Stimulated activated CD4-positive, alpha-beta T cell treated with anti-CD3 and anti-CD28 coated beads, TNF-alpha, amount 100 ng/mL, for 48 hours (primary cell): ENCODE results near the gene JPH3.
"Not testable (repeated sequence)": the region's sequence is repeated elsewhere in the genome, so short reads cannot be mapped to it uniquely, and the experiment has no call there.

Experiments used
- DNase-seq, 3 donors: peaks; one replicate each; pipeline ENCODE4 v3.0.0-alpha.2; 2020; ENCODE audit warnings: low read depth in 3 of 3

JPH3 gene

DNA sequence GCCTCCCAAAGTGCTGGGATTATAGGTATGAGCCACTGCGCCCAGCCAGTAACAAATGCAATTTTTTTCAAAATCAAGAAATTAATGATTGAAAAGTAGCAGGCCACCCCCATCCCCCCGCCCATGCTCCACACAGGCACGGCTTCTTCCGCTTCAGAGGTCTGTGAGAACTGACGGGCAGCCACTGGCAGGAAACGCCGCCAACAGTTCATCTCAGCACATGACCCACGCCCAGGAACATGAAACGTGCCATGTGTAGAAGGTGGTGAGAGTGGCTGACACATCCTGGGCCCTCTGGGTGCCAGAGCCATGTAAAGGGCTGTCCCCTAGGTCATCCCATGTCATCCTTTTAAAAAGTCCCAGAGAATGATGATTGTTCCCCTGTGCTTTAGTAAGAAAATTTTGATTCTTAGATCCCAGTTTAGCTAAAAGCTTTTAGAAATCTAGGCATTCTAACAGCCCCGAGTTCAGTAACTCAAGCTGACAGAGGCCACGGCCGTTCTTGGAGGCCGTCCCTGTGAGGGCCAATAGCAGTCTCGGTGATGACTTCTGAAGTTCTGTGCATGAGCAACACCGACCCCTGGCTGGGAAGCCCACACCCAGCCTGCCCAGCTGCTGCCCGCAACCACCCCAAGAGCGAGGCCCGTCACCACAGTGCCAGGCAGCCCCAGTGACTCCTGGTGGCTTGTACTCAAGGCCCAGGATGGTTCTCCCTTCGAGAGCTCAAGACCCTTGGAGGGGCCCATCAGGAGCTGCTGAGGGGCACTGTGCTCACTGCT is 111.3 kb downstream of the JPH3 start:
- peak; percentile 22 to 45 (median 31) for DNase-seq

DNA sequence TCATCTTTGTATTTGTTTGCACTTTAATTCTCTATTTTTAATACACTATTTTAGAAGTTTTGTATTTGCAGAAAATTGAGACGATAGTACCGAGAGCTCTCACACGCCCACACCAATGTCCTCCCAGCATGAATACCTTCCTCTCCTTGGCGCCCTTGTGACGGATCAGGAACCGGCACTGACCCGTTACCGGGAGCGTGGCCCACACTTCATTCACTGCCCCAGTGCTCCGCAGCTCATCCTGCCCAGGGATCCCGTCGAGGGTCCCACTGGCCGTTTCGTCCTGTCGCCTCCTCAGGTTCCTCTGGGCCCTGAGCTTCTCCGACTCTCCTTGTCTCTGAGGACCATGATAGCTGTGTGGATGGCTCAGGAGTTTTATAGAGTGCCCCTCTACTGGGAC is 112.9 kb downstream of the JPH3 start:
- no peak for DNase-seq

DNA sequence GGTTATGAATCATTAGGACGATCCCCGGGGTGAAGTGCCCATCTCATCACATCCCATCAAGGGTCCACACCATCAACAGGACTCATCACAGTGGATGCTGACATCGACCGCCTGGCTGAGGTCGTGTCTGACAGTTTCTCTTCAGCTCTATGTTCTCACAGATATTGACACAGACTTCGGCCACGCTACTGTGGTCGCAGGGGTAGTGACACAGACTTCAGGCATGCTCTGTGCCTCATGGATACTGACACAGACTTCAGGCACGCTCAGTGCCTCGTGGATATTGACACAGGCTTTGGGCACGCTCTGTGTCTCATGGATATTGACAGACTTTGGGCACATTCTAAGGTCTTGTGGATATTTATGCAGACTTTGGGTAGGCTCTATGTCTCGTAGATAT is 113.3 kb downstream of the JPH3 start:
- DNase-seq = no peak

DNA sequence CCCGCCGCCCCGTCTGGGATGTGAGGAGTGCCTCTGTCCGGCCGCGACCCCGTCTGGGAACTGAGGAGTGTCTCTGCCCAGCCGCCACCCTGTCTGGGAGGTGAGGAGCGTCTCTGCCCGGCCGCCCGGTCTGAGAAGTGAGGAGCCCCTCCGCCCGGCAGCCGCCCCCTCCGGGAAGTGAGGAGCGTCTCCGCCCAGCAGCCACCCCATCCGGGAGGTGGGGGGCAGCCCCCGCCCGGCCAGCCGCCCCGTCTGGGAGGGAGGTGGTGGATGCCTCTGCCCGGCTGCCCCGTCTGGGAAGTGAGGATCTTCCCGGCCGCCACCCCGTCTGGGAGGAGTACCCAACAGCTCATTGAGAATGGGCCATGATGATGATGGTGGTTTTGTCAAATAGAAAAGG is 116.5 kb downstream of the JPH3 start:
- not testable (repeated sequence) for DNase-seq

DNA sequence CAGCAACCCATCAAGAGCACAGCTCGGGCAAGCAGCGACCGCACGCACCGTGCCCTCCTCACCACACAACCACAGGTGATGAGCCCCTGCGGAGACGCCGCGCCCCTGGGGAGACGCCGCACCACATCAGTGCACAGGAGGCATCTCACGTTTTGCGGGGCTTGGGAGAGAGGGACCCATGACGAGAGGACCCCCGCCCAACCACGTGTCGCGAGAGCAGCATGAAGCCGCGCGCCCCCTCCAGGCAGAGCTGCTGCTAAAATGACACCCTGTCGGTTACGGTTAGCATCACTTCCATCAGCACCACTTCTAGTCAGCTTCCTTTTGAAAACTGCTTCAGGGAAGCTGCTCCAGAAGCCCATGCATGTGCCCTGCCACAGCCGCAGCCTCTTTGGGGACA is 118.1 kb downstream of the JPH3 start:
- DNase-seq = no peak

DNA sequence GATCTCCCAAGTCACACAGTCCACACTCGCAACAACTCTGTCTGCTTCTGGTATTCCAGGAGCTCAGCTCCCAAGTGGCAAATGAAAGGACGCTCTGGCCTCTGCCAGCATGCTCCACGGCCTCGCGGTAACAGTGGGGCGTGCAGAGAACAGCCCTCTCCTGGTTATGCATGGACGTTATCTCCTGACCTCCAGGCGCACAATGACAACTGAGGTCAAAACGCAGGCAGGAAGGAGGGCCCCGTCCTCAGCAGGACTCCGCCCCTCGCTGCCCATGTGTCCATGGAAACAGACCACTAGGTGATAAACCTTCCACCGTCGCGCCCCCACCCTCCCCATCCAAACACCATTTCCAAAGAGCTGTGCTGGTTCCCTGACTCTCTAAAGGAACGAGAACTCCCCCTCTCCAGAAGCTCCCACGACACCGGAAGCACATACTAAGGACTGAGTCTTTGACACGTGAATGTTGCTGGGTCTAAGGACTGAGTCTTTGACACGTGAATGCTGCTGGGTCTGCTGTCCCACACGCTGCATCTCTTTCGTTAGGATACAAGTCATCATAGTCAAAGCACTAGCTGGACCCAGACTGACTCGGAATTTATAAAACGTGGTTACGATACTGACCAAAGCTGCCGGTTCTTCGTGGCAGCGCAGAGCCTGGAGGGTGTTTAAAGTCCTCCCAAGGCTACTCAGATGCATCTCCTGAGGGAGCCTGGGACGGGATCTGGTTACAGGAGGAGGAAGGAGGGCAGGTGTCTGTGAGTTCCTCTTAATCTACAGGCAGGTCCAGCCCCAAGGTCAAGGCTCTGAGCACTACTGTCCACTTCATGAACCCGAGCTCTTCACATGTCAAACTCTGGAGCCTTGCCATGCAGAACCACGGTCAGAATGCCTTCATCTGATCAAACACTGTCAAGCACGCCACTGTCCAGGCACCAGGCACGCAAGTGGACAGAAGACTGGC is 119.6 kb downstream of the JPH3 start:
- DNase-seq = no peak

DNA sequence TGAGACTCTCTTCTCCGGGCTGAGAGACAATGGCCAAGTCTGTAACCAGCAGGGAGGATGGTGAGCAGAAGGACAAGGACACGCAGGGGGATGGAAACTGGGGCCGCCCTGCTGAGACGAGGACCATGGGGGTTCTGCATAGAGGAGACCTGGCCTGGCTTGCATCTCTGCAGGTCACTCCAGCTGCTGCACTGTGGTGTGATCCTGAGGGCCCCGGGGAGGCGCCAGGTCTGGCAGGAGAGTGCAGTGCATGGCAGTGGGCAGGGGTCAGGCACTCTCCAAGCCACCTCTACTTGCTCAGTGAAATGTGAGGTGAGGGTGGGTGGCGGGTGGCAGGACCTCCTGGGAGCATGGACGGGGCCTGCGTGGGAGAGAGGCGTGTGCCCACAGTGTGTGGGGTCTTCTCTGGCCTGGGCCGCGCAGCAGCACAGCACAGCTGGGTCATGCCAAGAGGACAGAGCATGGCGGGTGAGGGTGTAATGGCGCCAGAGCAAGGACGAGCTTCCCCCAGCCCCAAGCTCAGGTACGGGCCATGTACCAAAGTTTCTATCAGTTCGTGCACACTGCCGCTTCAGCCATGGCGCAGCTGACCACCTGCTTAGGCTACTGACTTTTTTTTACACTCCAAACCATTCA is 120.4 kb downstream of the JPH3 start:
- DNase-seq = no peak

DNA sequence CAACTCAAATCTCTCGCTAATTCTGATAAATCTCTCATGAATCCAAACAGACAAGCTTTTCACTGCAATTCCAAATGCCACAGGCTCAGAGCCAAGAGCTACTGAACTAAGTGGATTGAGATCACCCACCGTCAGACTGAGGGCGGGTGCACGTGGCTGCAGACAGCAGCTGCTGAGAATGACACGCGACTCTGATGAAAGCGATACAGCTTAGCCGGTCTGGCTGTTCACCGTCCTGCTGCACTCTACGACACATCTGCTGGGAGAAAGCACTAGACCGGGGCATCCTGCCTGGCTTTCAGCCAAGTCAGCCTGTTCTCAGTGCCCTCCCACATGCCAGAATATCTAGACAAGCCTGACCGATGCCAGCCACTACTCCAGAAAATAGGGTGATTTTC is 120.9 kb downstream of the JPH3 start:
- no peak for DNase-seq

DNA sequence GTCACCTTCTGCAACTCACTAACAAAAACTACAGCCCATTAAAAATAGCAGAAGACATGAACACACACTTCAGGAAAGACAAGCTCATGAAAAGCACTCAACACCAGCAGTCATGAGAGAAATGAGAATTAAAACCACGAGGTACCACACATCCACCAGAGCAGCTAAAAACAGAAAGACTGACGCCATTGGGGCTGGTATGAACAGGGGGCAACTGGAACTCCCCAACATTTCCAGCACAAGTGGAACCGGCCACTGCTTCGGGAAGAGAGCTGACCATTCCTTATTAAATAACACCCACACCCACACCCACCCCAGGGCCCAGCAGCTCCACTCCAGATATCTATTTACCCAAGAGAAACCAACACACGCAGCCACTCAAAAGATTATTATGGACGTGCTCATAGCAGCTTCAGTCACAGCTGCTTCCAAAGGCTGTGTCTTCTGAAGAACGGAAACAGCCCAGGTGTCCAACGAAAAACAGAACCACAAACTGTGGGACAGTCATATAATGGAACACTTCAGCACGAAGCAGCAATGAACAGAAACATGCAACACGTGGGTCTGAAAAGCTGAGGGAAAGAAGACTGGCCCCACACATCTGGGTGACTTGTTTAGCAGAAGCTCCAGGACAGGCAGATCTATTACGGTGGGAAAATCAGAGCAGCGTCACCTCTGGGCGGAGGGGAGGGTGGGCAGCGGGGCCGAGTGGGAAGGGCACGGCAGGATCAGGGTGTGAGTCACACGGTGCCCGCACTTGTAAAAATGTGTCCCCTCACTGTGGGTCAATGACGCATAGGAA is 122.4 kb downstream of the JPH3 start:
- no peak for DNase-seq

DNA sequence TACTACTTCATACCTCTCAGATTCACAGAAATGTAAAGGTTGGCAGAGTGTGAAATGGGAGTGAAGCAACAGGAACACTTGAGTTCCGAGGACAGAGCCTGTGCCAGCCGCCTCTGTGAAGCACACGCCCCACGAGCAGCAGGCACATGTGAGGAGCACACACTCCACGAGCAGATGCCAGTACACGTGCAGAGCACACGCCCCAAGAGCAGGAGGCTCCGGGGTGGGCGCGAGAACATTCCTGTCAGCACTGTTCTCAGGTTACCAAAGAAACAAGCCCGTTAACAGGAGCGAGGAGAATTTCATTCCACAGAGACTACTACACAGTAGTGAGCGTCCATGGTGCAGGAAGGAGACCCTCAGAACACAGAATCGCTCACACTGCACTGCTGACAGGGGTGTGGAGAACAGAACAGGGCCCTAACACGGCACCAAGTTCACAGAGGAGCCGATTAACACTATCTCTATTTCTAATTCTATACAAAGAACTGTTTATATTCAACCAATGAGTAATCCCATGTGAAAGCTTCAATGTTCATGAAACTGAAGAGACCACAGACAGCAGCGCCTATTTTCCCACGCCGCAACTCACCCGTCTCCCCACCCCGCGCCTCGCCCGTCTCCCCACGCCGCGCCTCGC is 123.4 kb downstream of the JPH3 start:
- no peak for DNase-seq

DNA sequence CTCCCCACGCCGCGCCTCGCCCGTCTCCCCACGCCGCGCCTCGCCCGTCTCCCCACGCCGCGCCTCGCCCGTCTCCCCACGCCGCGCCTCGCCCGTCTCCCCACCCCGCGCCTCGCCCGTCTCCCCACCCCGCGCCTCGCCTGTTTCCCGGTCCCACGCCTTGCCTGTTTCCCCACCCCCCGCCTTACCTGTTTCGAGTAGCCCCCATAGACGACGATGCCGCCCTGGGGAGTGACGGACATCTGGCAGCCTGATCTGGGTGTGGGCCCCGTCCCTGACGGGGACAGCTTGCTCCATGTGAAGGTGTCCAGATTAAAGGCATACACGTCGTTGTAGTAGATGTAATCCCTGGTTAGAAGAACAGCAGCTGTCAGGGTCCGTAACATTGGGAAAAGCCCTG is 124.3 kb downstream of the JPH3 start:
- DNase-seq = not testable (repeated sequence)

DNA sequence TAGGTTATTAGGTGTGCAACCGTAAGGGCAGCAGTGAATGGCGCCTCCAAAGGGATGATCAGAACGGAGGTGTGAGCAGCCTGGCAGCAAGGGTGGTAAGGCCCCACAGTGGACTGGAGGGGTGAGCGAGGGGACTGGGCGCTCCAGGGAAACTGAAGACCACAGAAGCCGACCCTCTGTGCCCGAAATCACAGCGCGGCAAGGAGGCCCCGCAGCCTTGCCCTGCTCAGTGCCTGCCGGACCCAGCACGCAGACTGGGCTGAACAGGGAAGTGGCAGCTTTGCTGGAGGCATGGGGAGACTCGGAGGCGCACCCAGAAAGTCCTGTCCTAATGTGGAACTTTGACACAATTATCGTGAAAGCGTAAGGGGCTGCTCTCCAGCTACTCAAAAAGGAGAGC is 125.0 kb downstream of the JPH3 start:
- no peak for DNase-seq

DNA sequence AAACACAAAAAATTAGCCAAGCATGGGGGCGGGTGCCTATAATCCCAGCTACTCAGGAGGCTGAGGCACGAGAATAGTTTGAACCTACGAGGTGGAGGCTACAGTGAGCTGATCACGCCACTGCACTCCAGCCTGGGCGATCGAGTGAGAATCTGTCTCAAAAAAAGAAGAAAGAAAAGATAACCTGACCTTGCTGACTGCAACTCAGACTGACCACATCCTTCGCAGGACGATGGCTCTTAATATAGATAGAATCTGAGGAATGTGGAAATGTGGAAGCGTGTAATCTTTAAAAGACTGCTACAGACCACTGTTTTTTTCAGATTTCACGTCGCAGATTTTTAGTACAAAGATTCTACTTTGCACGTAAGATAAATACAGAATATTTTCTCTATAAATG is 125.7 kb downstream of the JPH3 start:
- DNase-seq = no peak

DNA sequence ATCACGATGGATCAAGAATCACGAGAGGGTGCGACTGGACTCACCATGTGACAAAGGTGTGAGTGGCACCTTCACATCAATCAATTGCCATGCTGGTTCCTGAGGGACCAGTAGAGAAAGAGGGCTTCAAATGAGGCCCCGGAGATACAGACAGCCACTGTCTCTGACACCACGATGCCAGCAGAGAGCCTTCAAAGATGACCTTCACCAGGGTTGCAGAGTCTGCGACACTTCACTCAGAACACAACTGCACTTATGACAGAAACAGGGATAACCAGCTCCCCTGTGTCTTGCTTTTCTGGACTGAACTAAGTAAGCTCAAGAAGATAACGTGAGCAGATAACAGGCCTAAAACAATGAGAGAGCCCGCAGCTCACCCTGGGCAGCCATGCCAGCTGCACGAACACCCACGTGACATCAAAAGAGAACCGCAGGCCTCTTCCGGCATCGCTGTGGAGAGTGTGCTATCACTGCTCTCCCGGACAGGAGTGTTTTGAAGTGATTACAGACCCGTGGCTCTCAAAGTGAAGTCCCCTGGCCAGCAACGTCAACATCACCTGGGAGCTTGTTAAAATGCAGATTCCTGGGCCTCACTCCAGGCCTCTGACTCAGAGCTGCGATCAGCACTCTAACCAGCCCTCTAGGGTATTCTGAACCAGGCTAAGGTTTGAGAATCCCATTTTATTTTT is 127.1 kb downstream of the JPH3 start:
- DNase-seq = no peak

DNA sequence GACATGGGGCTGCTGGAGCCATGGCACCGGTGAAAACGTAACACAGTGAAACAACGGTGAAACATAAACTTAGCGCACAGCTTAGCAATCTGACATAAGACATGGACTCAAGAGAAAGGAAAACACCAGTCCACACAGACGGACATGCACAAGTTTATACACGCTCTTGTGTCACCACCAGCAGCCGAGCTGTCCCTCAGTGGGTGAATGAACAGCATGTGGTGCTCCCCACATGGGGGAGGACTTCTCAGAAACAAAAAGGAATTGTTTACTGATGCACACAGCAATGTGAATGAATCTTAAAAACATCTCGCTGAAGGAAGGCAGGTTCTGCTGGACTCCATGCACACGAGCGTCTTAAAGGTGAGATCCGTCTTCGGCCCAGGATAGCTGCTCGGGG is 129.3 kb downstream of the JPH3 start:
- DNase-seq = no peak

DNA sequence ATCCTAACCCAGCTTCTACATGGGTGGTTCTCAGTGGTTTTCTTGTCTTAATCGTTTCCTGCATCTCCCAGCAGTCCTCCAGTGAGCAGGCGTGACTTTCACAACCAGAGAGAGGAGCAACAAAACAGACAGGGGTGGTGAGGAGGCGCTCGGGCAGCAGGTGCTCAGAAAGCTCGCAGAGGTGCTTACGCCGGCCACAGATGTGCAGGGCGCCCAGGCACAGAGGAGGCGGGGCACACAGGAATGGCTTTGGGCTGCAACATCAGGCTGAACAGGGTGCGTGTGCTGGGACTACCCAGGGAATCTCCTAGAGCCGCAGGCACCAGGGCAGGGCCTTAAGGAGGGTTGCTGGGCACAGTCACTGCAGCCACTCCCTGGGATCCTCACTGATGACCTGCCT is 130.9 kb downstream of the JPH3 start:
- no peak for DNase-seq

DNA sequence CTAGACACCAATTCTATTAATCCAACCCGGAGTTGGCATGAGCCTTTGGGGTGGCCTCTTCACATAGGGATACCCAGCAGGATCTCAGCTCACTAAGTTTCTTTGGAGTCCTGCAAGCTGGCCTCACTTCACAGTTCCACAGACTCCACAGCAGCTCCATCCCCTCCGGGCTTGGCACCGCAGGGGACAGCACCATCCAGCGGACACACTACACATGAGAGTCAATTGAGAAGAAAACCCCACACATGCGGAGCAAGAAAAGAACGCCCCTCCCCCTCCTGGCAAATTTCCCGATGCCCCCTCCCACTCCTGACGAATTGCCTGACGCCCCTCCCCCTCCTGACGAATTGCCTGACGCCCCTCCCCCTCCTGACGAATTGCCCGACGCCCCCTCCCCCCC is 132.3 kb downstream of the JPH3 start:
- no peak for DNase-seq

DNA sequence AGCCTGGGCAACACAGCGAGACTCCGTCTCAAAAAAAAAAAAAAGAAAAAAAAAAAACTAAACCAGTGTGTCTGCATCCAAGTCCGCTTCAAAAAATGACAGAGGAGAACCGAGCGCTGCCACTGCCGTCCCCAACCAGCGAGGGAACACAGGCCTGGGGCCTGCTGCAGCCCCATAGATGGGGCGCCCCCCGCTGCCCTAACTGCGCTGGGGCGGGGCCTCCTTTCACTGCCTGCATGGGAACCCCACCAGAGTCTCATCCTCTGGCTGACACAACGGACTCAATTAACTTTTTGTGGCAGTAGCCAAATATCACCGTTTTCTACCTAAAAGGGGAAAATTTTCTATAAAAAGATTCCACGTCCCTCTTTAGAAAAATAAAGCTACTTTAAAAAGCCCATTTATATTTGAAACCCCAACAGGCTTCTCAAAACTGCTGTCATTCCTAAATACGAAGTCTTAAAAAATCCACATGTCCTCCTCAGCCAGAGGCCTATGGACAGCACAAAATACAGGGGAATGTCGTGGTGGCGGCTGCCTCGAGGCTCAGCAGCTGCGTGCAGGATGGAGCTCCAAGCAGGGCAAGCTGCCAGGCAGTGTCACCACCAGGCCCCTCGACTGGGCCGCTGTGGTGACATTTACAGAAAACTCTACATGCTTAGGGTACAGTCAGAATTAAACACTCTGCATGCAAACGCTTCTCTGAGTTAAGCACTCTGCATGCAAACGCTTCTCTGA is 133.1 kb downstream of the JPH3 start:
- no peak for DNase-seq

DNA sequence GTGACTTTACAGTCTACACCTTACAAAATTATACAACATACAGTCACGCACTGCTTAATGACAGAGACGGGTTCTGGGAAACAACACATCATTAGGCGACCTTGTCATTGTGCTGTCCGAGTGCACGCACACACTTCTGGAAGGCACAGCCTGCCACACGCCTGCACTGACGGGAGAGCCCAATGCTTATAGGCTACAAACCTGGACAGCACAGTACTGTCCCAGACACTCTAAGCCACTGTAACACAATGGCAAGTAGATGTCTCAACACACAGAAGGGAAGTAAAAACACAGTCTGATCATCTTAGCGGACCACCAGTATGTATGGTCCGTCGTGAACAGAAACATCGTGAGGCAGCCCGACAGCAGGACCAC is 133.7 kb downstream of the JPH3 start:
- no peak for DNase-seq

DNA sequence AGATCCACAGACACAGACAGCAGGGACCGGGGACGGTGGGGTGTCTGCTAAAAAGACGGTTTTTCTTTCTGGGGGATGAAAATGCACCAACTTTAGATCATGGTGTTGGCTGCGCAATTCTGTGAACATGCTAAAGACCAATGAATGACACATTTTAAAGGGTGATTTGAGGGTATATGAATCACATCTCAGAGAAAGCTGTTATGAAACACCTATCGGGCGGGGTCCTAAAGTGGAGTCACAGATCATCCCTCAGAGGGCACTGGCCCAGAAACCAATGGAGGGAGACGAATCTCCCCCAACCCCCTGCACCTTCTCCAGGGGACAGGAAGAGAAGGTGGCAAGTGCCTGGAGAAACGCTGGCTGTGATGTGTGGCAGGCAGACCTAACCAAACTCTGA is 137.5 kb downstream of the JPH3 start:
- DNase-seq = no peak
